Transverse colon (tissue), 4 donors: ENCODE measurements around the gene CLASRP. TPM values are rescaled to one million over a fixed set of nuclear protein-coding genes. Genes with fewer than 3 reads are reported as not detected.

Experiments
- DNase-seq: peaks from one replicate; pipeline ENCODE4 v3.0.0-alpha.2; 2019
- H3K27ac ChIP-seq, 4 donors: fragments of 200-600 bp; sonication (generic); 2 replicates each; pipeline ENCODE4 v1.5.1; 2016 to 2018; ENCODE audit warnings: inconsistent platforms in 4 of 4
- H3K27me3 ChIP-seq: fragments of 200-600 bp; sonication (generic); 2 replicates; pipeline ENCODE4 v1.5.1; 2017; ENCODE audit warnings: inconsistent platforms
- H3K36me3 ChIP-seq, 4 donors: fragments of 200-600 bp; sonication (generic); 2 replicates each; pipeline ENCODE4 v1.5.1; 2017 to 2019; ENCODE audit warnings: inconsistent platforms in 4 of 4
- H3K4me1 ChIP-seq, 4 donors: fragments of 200-600 bp; sonication (generic); 2 replicates each; pipeline ENCODE4 v1.5.1; 2017 to 2020; ENCODE audit warnings: inconsistent platforms in 4 of 4
- H3K4me3 ChIP-seq, 4 donors: fragments of 200-600 bp; sonication (generic); 1 replicate in 1 of 4; 2 replicates in 3 of 4; pipeline versions ENCODE4 v1.5.1 to v1.6.1; 2017 to 2019; ENCODE audit warnings: inconsistent platforms in 4 of 4
- H3K9me3 ChIP-seq, 2 donors: fragments of 200-600 bp; sonication (generic); 2 replicates each; pipeline ENCODE4 v1.5.1; 2017 to 2019; ENCODE audit warnings: inconsistent platforms in 2 of 2
- CTCF ChIP-seq, 5 experiments: fragments of 200-600 bp in 3 of 5; fragments of 450-650 bp in 2 of 5; sonication (generic) in 3 of 5; IDR thresholded peaks; 1 replicate in 2 of 5; 2 replicates in 3 of 5; pipeline ENCODE4 v1.5.1; 2016 to 2017; ENCODE audit warnings: antibody characterized with exemption in 5 of 5, inconsistent platforms in 3 of 5, mild to moderate bottlenecking in 2 of 5, moderate library complexity in 1 of 5
- EP300 ChIP-seq: sonication (generic); formaldehyde crosslinking; IDR thresholded peaks from one replicate; pipeline ENCODE4 v1.6.1; 2017; ENCODE audit warnings: antibody characterized with exemption, low read depth
- POLR2A ChIP-seq: fragments of 450-650 bp; IDR thresholded peaks from one replicate; pipeline ENCODE4 v1.6.1; 2016; ENCODE audit warnings: antibody characterized with exemption, mild to moderate bottlenecking, moderate library complexity
- POLR2AphosphoS5 ChIP-seq, 3 donors: sonication (generic); formaldehyde crosslinking; IDR thresholded peaks; one replicate each; pipeline ENCODE4 v1.6.1; 2016; ENCODE audit warnings: antibody characterized with exemption in 3 of 3
- WGBS, 2 donors: methylation state at CpG; one replicate each; pipeline ENCODE4 v1.1.5; 2018; ENCODE audit warnings: low coverage in 1 of 2; 5-methylcytosine and 5-hydroxymethylcytosine counted together
- in situ Hi-C, 4 donors: fragments of 200-750 bp; cut with MboI; loops; one replicate each; pipeline versions ENCODE4 v1.15.0 to v1.15.1; 2017; ENCODE audit warnings: low sequenced_read_pairs in 3 of 4, low pct_ligation_motif_present in 1 of 4, low pct_unique_long_range_greater_than_20kb in 1 of 4
- intact Hi-C: fragments of 100-400 bp; cut with DNase I; formaldehyde crosslinking; loops from one replicate; pipeline ENCODE4 v1.15.1; 2023; ENCODE audit warnings: low total_unique reads
- total RNA-seq, 4 donors: library from RNA; depleted of rRNA; stranded (reverse); fragments of >200 nt; gene quantifications; one replicate each; pipeline ENCODE4 v1.1.0, GENCODE V29; 2016

Gene CLASRP
- total RNA-seq, 4 donors from 2014 or later: 82.6 to 382 (median 100) TPM

- DNase-seq: no peak
- H3K36me3 ChIP-seq: peaks cover 0 to 3% (median 0%) of the 10 kb centered on the region in 4 donors
- H3K4me3 ChIP-seq: peak overlapping the region; percentile 59 to 83 (median 76)
- in situ Hi-C loops: no loop called here
- H3K9me3 ChIP-seq: no peaks in the 10 kb centered on the region
- no peaks in the 10 kb centered on the region for H3K27me3 ChIP-seq
- peak overlapping the region; percentile 76 to 88 (median 85) for H3K27ac ChIP-seq
- intact Hi-C loops: loop anchor here (5.0 kb wide), 1 partner anchor 36 kb away; no protein-coding TSS in a partner anchor
- H3K4me1 ChIP-seq: peaks cover 7 to 51% (median 39%) of the 10 kb centered on the region in 4 donors
- no peak for TF ChIP-seq POLR2A
- 61 to 68% methylated on average over 3 to 10 of the region's 10 CpGs for WGBS, 2 donors
These were observed 39.7 kb downstream of the CLASRP start for GRCh38 chr19:45078390-45079062.

- Histone ChIP-seq H3K27ac (peak within 1 kb of the TSS; percentile 76 to 88 (median 85)), H3K27me3 (no peaks in the 10 kb centered on the region), H3K4me3 (peak within 1 kb of the TSS; percentile 59 to 83 (median 76)), H3K4me1 (peaks cover 7 to 51% (median 39%) of the 10 kb centered on the region in 4 donors), H3K36me3 (peaks cover 0 to 3% (median 0%) of the 10 kb centered on the region in 4 donors), H3K9me3 (no peaks in the 10 kb centered on the region)
- intact Hi-C loops (loop anchor here (5.0 kb wide), 1 partner anchor 37 kb away; no protein-coding TSS in a partner anchor), in situ Hi-C loops (no loop called here)
- peak; percentile 79 for DNase-seq
- 0% methylated on average over 12 to 35 of the region's 61 CpGs for WGBS, 2 donors
- TF ChIP-seq POLR2AphosphoS5 (IDR thresholded peaks at IDR 0.05) (peak in 2 of 3 donors; percentile 18 to 49), EP300 (no peak), CTCF (IDR thresholded peaks at IDR 0.05) (peak in 2 of 5 experiments; percentile 9 to 31), POLR2A (peak; percentile 53)
These were observed 40.4 kb downstream of the CLASRP start, which contains the start of gene GEMIN7 for GRCh38 chr19:45079063-45079910. GEMIN7 (plus strand) TSS chr19:45079260; CDS start chr19:45090115, 10,855 bp downstream.

- peaks cover 0 to 3% (median 0%) of the 10 kb centered on the region in 4 donors for H3K36me3 ChIP-seq
- DNase-seq: peak; percentile 54
- peak overlapping the region; percentile 76 to 88 (median 85) for H3K27ac ChIP-seq
- H3K27me3 ChIP-seq: no peaks in the 10 kb centered on the region
- TF ChIP-seq POLR2AphosphoS5 (IDR thresholded peaks at IDR 0.05): no peak
- no peak for TF ChIP-seq CTCF (IDR thresholded peaks at IDR 0.05)
- no peak for TF ChIP-seq EP300
- peak overlapping the region; percentile 59 to 83 (median 76) for H3K4me3 ChIP-seq
- intact Hi-C loops: loop anchor here (5.0 kb wide), 1 partner anchor 38 kb away; no protein-coding TSS in a partner anchor
- 5 to 10% methylated on average over 2 to 6 of the region's 6 CpGs for WGBS, 2 donors
- H3K9me3 ChIP-seq: no peaks in the 10 kb centered on the region
- peaks cover 7 to 44% (median 38%) of the 10 kb centered on the region in 4 donors for H3K4me1 ChIP-seq
- in situ Hi-C loops: no loop called here
These were observed 41.1 kb downstream of the CLASRP start for GRCh38 chr19:45079911-45080370.

- no peaks in the 10 kb centered on the region for H3K9me3 ChIP-seq
- peaks cover 0 to 3% (median 0%) of the 10 kb centered on the region in 4 donors for H3K36me3 ChIP-seq
- 97 to 100% methylated on average over 2 to 5 of the region's 5 CpGs for WGBS, 2 donors
- intact Hi-C loops (no loop called here), in situ Hi-C loops (no loop called here)
- no peak for DNase-seq
- no peak overlapping the region for H3K27ac ChIP-seq
- no peak overlapping the region for H3K4me3 ChIP-seq
- peaks cover under 1 to 28% (median 24%) of the 10 kb centered on the region in 4 donors for H3K4me1 ChIP-seq
- H3K27me3 ChIP-seq: no peaks in the 10 kb centered on the region
- TF ChIP-seq CTCF (IDR thresholded peaks at IDR 0.05) (no peak), POLR2AphosphoS5 (IDR thresholded peaks at IDR 0.05) (no peak), EP300 (no peak), POLR2A (no peak)
These were observed 43.3 kb downstream of the CLASRP start for GRCh38 chr19:45082170-45082569.
